ENCODE data around the gene KLHL1.

GRCh38 chr13:69950160-69950559 lies 158.1 kb downstream of the KLHL1 start:
- TF ChIP-seq CTCF (IDR thresholded peaks at IDR 0.05) (no peak), EZH2 (IDR thresholded peaks at IDR 0.05) (no peak)

Data from neural progenitor cell (in vitro differentiated cells).